OCI-LY7 (cell line): ENCODE results near the gene FEN1. TPM values are rescaled to one million over a fixed set of nuclear protein-coding genes. Genes with fewer than 3 reads are reported as not detected.

Source experiments
- BruUV-seq: library from RNA; stranded (reverse); fragments of 400-500 nt; replicated peaks from 2 replicates; lab custom pipeline; 2021; lab: Mats Ljungman, UMichigan
- CTCF ChIA-PET: fragments of 300-600 bp; sonication (Branson Sonifier 250); formaldehyde crosslinking; loops from one replicate; lab custom pipeline; 2022; ENCODE audit warnings: antibody characterized with exemption; ENCODE audit not compliant: unreplicated experiment; lab: Charles Lee
- POLR2A ChIA-PET: fragments of 300-600 bp; sonication (Branson Sonifier 250); formaldehyde crosslinking; loops from one replicate; lab custom pipeline; 2022; ENCODE audit warnings: antibody characterized with exemption; lab: Charles Lee
- DNase-seq: peaks from one replicate; pipeline ENCODE4 v3.0.0-alpha.2; 2015; ENCODE audit warnings: low spot score
- H2AFZ ChIP-seq: fragments of 200-600 bp; sonication (generic), shearing (Covaris generic); 2 replicates; pipeline ENCODE4 v1.6.1; 2014; ENCODE audit warnings: mild to moderate bottlenecking, antibody characterized with exemption, low read length, moderate library complexity
- H3K27ac ChIP-seq: fragments of 200-600 bp; sonication (generic); 2 replicates; pipeline ENCODE4 v1.5.1; 2014; ENCODE audit warnings: mixed run types, low read depth, mild to moderate bottlenecking, moderate library complexity, low read length, inconsistent platforms; ENCODE audit not compliant: poor library complexity, severe bottlenecking
- H3K36me3 ChIP-seq: fragments of 200-600 bp; sonication (generic); 2 replicates; pipeline ENCODE4 v1.6.1; 2014; ENCODE audit warnings: mild to moderate bottlenecking, antibody characterized with exemption, low read length, moderate library complexity, mixed read lengths; ENCODE audit not compliant: insufficient read depth
- H3K4me1 ChIP-seq: fragments of 200-600 bp; sonication (generic); 2 replicates; pipeline ENCODE4 v1.5.1; 2014; ENCODE audit warnings: mild to moderate bottlenecking, low read length; ENCODE audit not compliant: insufficient read depth, poor library complexity, severe bottlenecking
- H3K4me2 ChIP-seq: fragments of 200-600 bp; sonication (generic); 2 replicates; pipeline ENCODE4 v1.6.1; 2014; ENCODE audit warnings: mild to moderate bottlenecking, low read length
- H3K4me3 ChIP-seq: fragments of 200-600 bp; sonication (generic); 2 replicates; pipeline ENCODE4 v1.5.1; 2014; ENCODE audit warnings: mild to moderate bottlenecking, low read depth, low read length; ENCODE audit not compliant: poor library complexity, severe bottlenecking
- H3K79me2 ChIP-seq: fragments of 200-600 bp; sonication (generic); 2 replicates; pipeline ENCODE4 v1.6.1; 2016; ENCODE audit warnings: low read depth, mild to moderate bottlenecking, low read length, moderate library complexity, mixed read lengths; ENCODE audit not compliant: insufficient read depth
- H3K9me2 ChIP-seq: fragments of 200-600 bp; sonication (generic); 2 replicates; pipeline ENCODE4 v1.6.1; 2016; ENCODE audit warnings: mild to moderate bottlenecking, low read length, mixed read lengths; ENCODE audit not compliant: insufficient read depth
- H3K9me3 ChIP-seq: fragments of 200-600 bp; sonication (generic); 2 replicates; pipeline ENCODE4 v1.6.1; 2014; ENCODE audit warnings: mild to moderate bottlenecking, mixed run types, low read length, mixed read lengths
- H4K20me1 ChIP-seq: fragments of 200-600 bp; sonication (generic); 2 replicates; pipeline ENCODE4 v1.6.1; 2014; ENCODE audit warnings: mild to moderate bottlenecking, antibody characterized with exemption, low read length, moderate library complexity, mixed read lengths; ENCODE audit not compliant: insufficient read depth
- CTCF ChIP-seq: fragments of 200-600 bp; sonication (generic); conservative IDR thresholded peaks from 2 replicates; pipeline ENCODE4 v1.5.1; 2014; ENCODE audit warnings: mild to moderate bottlenecking, antibody characterized with exemption, low read length, moderate library complexity, mixed read lengths
- EZH2phosphoT487 ChIP-seq: fragments of 200-600 bp; sonication (generic); IDR thresholded peaks from 2 replicates; pipeline ENCODE4 v1.6.1; 2018; ENCODE audit warnings: low read depth, borderline replicate concordance, mild to moderate bottlenecking, mixed run types, antibody characterized with exemption, low read length, moderate library complexity, mixed read lengths
- intact Hi-C: fragments of 100-400 bp; cut with micrococcal nuclease; formaldehyde crosslinking; loops from one replicate; pipeline ENCODE4 v1.10.0; 2022; ENCODE audit not compliant: unreplicated experiment
- total RNA-seq, 2 experiments: library from RNA; depleted of rRNA in 1 of 2; stranded (reverse); fragments of >200 nt in 1 of 2; shearing (Covaris generic) in 1 of 2; gene quantifications; 2 replicates each; pipeline ENCODE4 v1.2.3, GENCODE V29; 2014 to 2022

The FEN1 gene
- total RNA-seq, 2 experiments from 2014 or later: 123 to 153 TPM

GRCh38 chr11:61756452-61757212 is 36.1 kb upstream of the FEN1 start:
- H4K20me1 ChIP-seq: no peaks in the 10 kb centered on the region
- H2AFZ ChIP-seq: 0 out of 2 replicates have a peak overlapping the region, but pooled peaks have one; percentile 4
- no peaks in the 10 kb centered on the region for H3K36me3 ChIP-seq
- no peak for DNase-seq
- 0 out of 2 replicates have a peak overlapping the region, but pooled peaks have one; percentile 10 for H3K4me2 ChIP-seq
- ChIA-PET CTCF (no interaction called here), POLR2A (no interaction called here)
- H3K9me3 ChIP-seq: no peaks in the 10 kb centered on the region
- TF ChIP-seq CTCF (no peak), EZH2phosphoT487 (no peak)
- intact Hi-C loops: no loop called here
- H3K4me1 ChIP-seq: peaks cover 10% of the 10 kb centered on the region
- BruUV-seq: no TSS peak
- no peaks in the 10 kb centered on the region for H3K9me2 ChIP-seq
- H3K4me3 ChIP-seq: no peak overlapping the region
- H3K79me2 ChIP-seq: no peaks in the 10 kb centered on the region
- no peak overlapping the region for H3K27ac ChIP-seq

- Histone ChIP-seq H4K20me1 (no peaks in the 10 kb centered on the region), H2AFZ (0 out of 2 replicates have a peak overlapping the region, but pooled peaks have one; percentile 4), H3K4me2 (0 out of 2 replicates have a peak overlapping the region, but pooled peaks have one; percentile 10), H3K9me3 (no peaks in the 10 kb centered on the region), H3K9me2 (no peaks in the 10 kb centered on the region), H3K4me3 (no peak overlapping the region), H3K79me2 (no peaks in the 10 kb centered on the region), H3K4me1 (peaks cover 10% of the 10 kb centered on the region), H3K27ac (no peak overlapping the region), H3K36me3 (no peaks in the 10 kb centered on the region)
- ChIA-PET CTCF (no interaction called here), POLR2A (no interaction called here)
- TF ChIP-seq CTCF: no peak
- TF ChIP-seq EZH2phosphoT487: no peak
- no peak for DNase-seq
- BruUV-seq: no TSS peak
- intact Hi-C loops: no loop called here
These were observed 35.4 kb upstream of the FEN1 start for GRCh38 chr11:61757213-61757862.

GRCh38 chr11:61760946-61761345 is 31.8 kb upstream of the FEN1 start:
- no peaks in the 10 kb centered on the region for H3K9me3 ChIP-seq
- POLR2A ChIA-PET: no interaction called here
- intact Hi-C loops: no loop called here

More at GRCh38 chr11:61760946-61761345, 31.8 kb upstream of the FEN1 start:
- no peak for DNase-seq
- H4K20me1 ChIP-seq: no peaks in the 10 kb centered on the region
- no peak overlapping the region for H3K4me3 ChIP-seq
- H3K27ac ChIP-seq: no peak overlapping the region
- BruUV-seq: no TSS peak
- H3K36me3 ChIP-seq: no peaks in the 10 kb centered on the region
- no peak for TF ChIP-seq EZH2phosphoT487
- TF ChIP-seq CTCF: no peak
- no peaks in the 10 kb centered on the region for H3K9me2 ChIP-seq
- H3K4me2 ChIP-seq: no peak overlapping the region
- CTCF ChIA-PET: interaction anchor here (0.6 kb wide), 1 partner anchor 355 kb away, joined by 3 read pairs; no protein-coding TSS in a partner anchor
- no peak overlapping the region for H2AFZ ChIP-seq
- H3K4me1 ChIP-seq: peaks cover 10% of the 10 kb centered on the region
- H3K79me2 ChIP-seq: no peaks in the 10 kb centered on the region
